ENCODE data around the gene RRM2. TPM values are rescaled to one million over a fixed set of nuclear protein-coding genes. Genes with fewer than 3 reads are reported as not detected.

RRM2 gene
- total and polyA plus RNA-seq, 8 donors, result 24.9 to 85.8 (median 45.3) TPM

DNA sequence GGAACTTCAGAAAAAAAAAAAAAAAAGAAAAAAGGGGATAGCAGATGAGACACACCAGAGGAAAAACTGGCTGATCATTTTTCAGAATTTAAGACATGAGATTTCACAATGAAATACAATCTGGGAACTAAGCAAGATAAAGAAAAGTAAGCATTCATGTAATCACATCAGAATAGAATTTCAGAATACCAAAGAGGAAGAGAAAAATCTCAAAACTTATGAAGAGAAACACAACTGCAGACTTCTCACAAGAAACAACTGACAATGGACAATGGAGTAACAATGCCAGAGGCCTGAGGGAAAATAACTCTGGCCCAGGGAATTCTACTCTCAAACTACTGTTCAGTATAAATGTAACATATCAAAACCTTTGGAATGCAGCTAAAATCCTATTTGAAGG is 13.2 kb upstream of the RRM2 start:
- Histone ChIP-seq H3K9me3 (no peaks in the 10 kb centered on the region), H3K4me1 (no peaks in the 10 kb centered on the region), H3K36me3 (no peaks in the 10 kb centered on the region), H3K4me3 (no peak overlapping the region), H3K27me3 (no peaks in the 10 kb centered on the region), H3K27ac (no peak overlapping the region)
- intact Hi-C loops (cut with DNase I), result no loop called here
- TF ChIP-seq, protein P1, sequence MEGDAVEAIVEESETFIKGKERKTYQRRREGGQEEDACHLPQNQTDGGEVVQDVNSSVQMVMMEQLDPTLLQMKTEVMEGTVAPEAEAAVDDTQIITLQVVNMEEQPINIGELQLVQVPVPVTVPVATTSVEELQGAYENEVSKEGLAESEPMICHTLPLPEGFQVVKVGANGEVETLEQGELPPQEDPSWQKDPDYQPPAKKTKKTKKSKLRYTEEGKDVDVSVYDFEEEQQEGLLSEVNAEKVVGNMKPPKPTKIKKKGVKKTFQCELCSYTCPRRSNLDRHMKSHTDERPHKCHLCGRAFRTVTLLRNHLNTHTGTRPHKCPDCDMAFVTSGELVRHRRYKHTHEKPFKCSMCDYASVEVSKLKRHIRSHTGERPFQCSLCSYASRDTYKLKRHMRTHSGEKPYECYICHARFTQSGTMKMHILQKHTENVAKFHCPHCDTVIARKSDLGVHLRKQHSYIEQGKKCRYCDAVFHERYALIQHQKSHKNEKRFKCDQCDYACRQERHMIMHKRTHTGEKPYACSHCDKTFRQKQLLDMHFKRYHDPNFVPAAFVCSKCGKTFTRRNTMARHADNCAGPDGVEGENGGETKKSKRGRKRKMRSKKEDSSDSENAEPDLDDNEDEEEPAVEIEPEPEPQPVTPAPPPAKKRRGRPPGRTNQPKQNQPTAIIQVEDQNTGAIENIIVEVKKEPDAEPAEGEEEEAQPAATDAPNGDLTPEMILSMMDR (IDR thresholded peaks at IDR 0.05), result no peak
- DNase-seq, result no peak
- no peak for ATAC-seq

GRCh38 chr2:10119027-10119325 is 3.6 kb upstream of the RRM2 start:
- DNase-seq, result no peak
- Histone ChIP-seq H3K27me3 (peaks cover 0 to 18% of the 10 kb centered on the region in 2 donors), H3K4me3 (no peak overlapping the region), H3K4me1 (peaks cover 15 to 59% of the 10 kb centered on the region in 2 donors), H3K36me3 (no peaks in the 10 kb centered on the region), H3K9me3 (no peaks in the 10 kb centered on the region), H3K27ac (no peak overlapping the region)
- ATAC-seq, result no peak
- TF ChIP-seq, protein P1 (IDR thresholded peaks at IDR 0.05), result no peak
- intact Hi-C loops (cut with DNase I), result no loop called here

DNA sequence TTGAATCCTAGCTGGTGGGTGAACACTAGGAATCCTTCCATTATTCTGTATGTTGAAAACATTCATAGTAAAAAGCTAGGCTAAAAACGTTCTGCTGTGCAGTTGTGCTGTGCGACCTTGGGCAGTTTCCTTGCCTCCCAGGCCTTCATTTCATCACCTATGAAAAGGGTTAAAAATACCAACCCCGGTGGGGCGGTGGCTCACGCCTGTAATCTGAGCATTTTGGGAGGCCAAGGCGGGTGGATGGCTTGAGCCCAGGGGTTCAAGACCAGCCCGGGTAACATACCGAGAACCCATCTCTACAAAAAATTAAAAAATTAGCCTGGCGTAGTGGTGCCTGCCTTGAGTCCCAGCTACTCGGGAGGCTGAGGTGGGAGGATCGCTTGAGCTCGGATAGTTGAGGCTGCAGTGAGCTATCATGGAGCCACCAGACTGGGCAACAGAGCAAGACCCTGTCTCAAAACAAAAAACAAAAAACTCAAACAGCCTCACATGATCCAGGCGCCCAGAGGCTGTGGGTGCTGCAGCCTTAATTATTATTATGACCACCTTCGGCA is 2.9 kb upstream of the RRM2 start:
- TF ChIP-seq, protein P1 (IDR thresholded peaks at IDR 0.05), result no peak
- intact Hi-C loops (cut with DNase I), result no loop called here
- H3K4me3 ChIP-seq, result peak overlapping the region; percentile 69 to 72

DNA sequence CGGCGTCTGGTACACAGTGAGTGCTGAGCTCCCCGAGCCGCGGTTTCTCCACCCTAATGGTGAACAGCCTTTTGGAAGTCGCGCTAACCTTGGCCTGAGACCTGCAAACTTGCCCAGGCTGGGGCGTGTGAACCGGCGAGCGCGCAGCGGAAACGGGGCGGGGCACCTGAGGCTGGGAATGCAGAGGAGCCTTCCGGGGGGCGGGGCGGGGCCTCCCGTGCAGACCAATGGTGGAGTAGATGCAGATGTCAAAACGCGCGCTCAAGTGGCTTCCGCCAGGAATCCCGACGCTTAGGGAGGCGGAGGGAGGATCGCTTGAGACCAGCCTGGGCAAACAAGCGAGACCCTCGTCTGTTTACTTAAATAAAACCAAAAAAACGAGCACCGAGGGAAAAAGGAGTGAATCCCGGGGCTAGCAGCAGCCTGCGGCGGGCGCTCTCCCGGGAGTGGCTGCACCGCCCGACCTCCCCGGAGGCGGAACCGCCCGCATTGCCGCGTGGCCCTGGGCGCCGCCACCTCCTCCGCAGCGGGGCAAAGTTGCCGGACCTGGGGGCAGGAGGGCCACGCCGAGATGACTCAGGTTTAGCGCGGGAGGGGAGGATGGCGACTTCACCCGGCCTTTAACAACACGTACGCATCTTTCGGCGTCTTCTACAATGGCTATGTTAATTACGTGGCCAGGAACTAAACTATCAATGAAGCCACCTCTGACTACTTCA is 2.2 kb upstream of the RRM2 start:
- DNase-seq, result peak; percentile 86 to 99 (median 93)
- Histone ChIP-seq H3K27ac (peak overlapping the region; percentile 63 to 79), H3K36me3 (no peaks in the 10 kb centered on the region), H3K27me3 (peaks cover 0 to 23% of the 10 kb centered on the region in 2 donors), H3K4me1 (peaks cover 15 to 72% of the 10 kb centered on the region in 2 donors), H3K4me3 (peak overlapping the region; percentile 69 to 72), H3K9me3 (no peaks in the 10 kb centered on the region)
- ATAC-seq, result peak; percentile 91
- TF ChIP-seq, protein P1 (IDR thresholded peaks at IDR 0.05), result peak in 1 of 2 donors; percentile 17
- intact Hi-C loops (cut with DNase I), result no loop called here

More for the DNA sequence above, 2.9 kb upstream of the RRM2 start:
- peak overlapping the region in 1 of 2 donors; percentile 79 for H3K27ac ChIP-seq
- no peaks in the 10 kb centered on the region for H3K9me3 ChIP-seq
- ATAC-seq (no peak), DNase-seq (peak in 1 of 4 donors; percentile 24)
- peaks cover 15 to 66% of the 10 kb centered on the region in 2 donors for H3K4me1 ChIP-seq
- peaks cover 0 to 23% of the 10 kb centered on the region in 2 donors for H3K27me3 ChIP-seq
- no peaks in the 10 kb centered on the region for H3K36me3 ChIP-seq

GRCh38 chr2:10120877-10121574 is 1.5 kb upstream of the RRM2 start:
- no peak for ATAC-seq
- Histone ChIP-seq H3K9me3 (no peaks in the 10 kb centered on the region), H3K4me3 (peak overlapping the region; percentile 69 to 72), H3K27me3 (peaks cover 0 to 23% of the 10 kb centered on the region in 2 donors), H3K27ac (peak overlapping the region; percentile 63 to 79), H3K36me3 (no peaks in the 10 kb centered on the region), H3K4me1 (peaks cover 15 to 72% of the 10 kb centered on the region in 2 donors)
- intact Hi-C loops (cut with DNase I), result no loop called here
- DNase-seq, result peak in 1 of 4 donors; percentile 57
- TF ChIP-seq, protein P1 (IDR thresholded peaks at IDR 0.05), result no peak
